Measurements from ENCODE around the gene ZNF662. TPM values are rescaled to one million over a fixed set of nuclear protein-coding genes. Genes with fewer than 3 reads are reported as not detected.

Gene ZNF662
- total RNA-seq, 1 donor from 2014 or later = 12.2 TPM

GRCh38 chr3:42887084-42887483, 18.9 kb upstream of the ZNF662 start:
- DNase-seq = no peak

GRCh38 chr3:42891042-42891441, 14.9 kb upstream of the ZNF662 start:
- no peak for DNase-seq

DNA sequence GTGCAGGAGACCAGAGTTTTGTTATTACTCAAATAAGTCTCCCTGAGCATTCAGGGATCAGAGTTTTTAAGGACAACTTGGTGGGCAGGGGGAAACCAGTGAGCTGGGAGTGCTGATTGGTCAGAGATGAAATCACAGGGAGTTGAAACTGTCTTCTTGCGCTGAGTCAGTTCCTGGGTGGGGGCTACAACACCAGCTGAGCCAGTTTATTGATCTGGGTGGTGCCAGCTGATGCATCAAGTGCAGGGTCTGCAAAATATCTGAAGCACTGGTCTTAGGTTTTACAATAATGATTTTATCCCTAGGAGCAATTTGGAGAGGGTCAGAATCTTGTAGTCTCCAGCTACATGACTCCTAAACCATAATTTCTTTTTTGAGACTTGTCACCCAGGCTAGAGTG, 13.8 kb upstream of the ZNF662 start:
- no peak for DNase-seq

- no peak for DNase-seq
Measured at GRCh38 chr3:42892807-42893206, 13.1 kb upstream of the ZNF662 start.

DNA sequence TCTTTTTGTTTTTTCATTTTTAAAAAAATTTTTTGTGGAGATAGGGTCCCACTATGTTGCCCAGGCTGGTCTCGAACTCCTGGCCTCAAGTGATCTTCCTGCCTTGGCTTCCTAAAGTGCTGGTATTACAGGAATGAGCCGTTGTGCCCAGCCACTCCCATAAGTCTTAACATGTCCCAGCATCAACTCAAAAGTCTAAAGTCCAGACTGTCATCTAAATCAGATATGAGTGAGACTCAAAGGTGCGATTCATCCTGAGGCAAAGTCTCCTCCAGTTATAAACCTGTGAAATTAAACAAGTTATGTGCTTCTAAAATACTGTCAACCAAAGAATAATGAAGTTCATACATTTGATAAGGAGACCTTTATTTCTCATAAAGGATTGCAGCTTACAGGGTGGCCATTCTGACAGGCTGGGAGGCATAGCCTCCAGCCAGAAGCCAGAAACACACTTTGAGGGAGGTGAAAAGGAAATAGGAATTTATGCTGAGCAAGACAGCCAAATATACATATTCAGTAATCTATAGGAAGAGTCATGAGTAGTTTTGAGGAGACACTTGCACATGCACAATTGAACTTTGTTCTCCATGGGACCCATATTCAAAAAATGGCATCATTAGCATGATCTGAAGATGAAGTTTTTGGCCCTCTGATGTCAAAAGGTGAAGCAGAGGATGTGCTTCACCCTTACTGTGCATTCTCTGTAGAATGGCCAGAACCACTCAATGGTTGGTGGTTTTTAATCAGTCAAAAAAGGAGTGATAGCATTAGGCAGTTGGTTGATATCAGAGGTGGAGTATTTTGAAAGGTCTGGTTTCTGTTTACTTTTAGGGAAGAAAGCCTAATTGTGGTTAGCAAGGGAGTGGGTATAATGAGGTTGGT, 11.0 kb upstream of the ZNF662 start:
- DNase-seq = no peak

DNA sequence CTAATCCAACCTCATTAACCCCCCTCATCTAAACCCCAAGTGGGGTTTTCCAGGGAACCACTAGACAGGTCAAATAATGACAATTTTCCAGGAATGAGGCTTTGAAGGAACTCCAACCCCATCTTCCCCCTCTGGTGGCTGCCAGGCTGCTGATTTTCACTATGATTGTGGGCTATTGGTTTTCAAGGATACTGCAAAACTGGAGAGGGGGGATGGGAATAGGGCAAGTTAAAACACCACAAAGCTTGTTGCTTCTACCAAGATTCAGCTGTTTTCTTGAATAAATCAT, 10.4 kb upstream of the ZNF662 start:
- no peak for DNase-seq

GRCh38 chr3:42898896-42899675, 6.9 kb upstream of the ZNF662 start:
- DNase-seq = no peak

- DNase-seq = no peak
Measured at GRCh38 chr3:42900226-42901072, 5.5 kb upstream of the ZNF662 start.

DNA sequence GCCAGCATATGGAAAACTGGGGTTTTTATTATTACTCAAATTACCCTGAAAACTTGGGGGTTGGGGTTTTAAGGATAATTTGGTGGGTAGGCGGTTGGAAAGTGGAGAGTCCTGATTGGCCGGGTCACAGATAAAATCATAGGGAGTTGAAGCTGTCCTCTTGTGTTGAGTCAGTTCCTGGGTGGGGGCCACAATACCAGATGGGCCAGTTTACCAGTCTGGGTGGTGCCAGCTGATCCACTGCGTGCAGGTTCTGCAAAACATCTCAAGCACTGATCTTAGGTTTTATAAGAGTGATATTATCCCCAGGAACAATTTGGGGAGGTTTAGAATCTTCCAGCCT, 4.9 kb upstream of the ZNF662 start:
- no peak for DNase-seq

GRCh38 chr3:42902257-42902656, 3.7 kb upstream of the ZNF662 start:
- DNase-seq = no peak

- no peak for DNase-seq
Measured at GRCh38 chr3:42904076-42904475, 1.9 kb upstream of the ZNF662 start.

GRCh38 chr3:42905740-42906069, 237 bp upstream of the ZNF662 start:
- no peak for DNase-seq

DNA sequence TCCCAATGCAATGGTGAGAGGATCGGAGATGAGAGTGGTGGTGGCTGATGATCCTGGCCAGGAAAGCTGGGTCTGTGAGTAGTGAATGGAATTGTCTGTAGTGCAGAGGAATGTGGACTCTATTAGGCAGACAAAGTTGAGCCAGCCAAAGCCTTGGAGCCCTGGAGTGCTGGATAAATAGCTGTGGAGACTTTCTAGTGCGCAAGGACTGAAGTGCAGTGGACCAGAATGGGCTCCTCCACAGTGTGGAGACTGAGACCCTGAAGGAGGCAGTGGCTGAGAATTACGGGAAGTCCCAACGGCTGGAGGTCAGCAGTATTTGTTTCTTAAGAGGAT, 874 bp downstream of the ZNF662 start:
- no peak for DNase-seq

DNA sequence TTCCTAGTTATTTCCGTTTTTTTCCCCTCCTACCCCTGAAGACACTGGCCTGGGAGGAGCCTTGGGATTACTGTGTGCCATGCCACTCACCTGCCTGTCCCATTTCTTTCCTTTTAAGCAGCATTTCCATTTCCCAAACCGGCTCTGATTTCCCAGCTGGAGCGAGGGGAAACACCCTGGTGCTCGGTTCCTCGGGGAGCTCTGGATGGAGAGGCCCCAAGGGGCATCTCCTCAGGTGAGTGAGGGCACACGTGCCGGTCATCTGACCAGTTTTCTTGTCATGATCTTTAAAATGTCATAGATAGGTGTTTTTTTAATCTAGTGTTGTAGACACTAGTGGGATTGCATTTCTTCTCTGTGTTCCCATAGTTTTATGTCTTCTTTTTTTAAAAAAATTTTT, 2.7 kb downstream of the ZNF662 start:
- DNase-seq = no peak

DNA sequence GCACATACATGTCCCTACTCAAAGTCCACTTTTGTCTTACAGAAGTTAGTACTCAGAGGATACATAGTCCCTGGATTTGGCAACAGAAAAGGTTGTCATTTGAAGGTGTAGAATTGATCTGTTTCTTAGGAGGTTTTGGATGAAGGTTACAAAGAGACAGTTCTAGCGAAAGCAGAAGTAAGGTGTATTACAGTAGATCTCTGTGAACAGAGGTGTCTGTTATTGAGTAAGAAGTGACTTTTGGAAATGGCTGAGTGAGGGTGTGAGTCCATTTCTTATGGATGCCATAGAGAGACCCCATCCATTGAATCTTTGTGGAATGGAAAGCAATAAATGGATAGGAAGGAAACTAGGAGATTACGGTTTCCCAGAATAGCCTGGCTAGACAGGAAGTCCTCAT, 5.6 kb downstream of the ZNF662 start:
- DNase-seq = no peak

- DNase-seq = no peak
Measured at GRCh38 chr3:42914771-42915515, 9.0 kb downstream of the ZNF662 start.

- no peak for DNase-seq
Measured at GRCh38 chr3:42923606-42924005, 17.7 kb downstream of the ZNF662 start.

GRCh38 chr3:42926310-42926709, 20.4 kb downstream of the ZNF662 start:
- no peak for DNase-seq

GRCh38 chr3:42934111-42934510, 28.2 kb downstream of the ZNF662 start:
- no peak for DNase-seq

- DNase-seq = no peak
Measured at GRCh38 chr3:42934910-42935309, 29.0 kb downstream of the ZNF662 start.

GRCh38 chr3:42935472-42935871, 29.5 kb downstream of the ZNF662 start:
- no peak for DNase-seq

- peak; percentile 75 for DNase-seq
Measured at GRCh38 chr3:42936157-42936981, 30.4 kb downstream of the ZNF662 start.

All from tongue (tissue), 2 donors.